IMR-90 (cell line): ENCODE data around the gene HECW1. TPM values are rescaled to one million over a fixed set of nuclear protein-coding genes. Genes with fewer than 3 reads are reported as not detected.

Source experiments
- ATAC-seq: fragments of 200-7000 bp; cut with Tn5 transposase; 2 replicates; pipeline ENCODE4 v1.9.1; 2020; ENCODE audit warnings: low read depth, mild to moderate bottlenecking, moderate library complexity
- BruUV-seq: library from RNA; stranded (reverse); fragments of 400-500 nt; replicated peaks from 2 replicates; lab custom pipeline; 2021; lab: Mats Ljungman, UMichigan
- CTCF ChIA-PET: fragments of 300-600 bp; formaldehyde crosslinking; extraction: SDS; loops from one replicate; lab custom pipeline; 2021; ENCODE audit warnings: antibody characterized with exemption; lab: Yijun Ruan, JAX
- POLR2A ChIA-PET: fragments of 300-600 bp; sonication (Branson Sonifier 250); formaldehyde crosslinking; loops from one replicate; lab custom pipeline; 2022; ENCODE audit warnings: antibody characterized with exemption; ENCODE audit not compliant: unreplicated experiment; lab: Charles Lee
- DNase-seq: peaks from one replicate; pipeline ENCODE4 v3.0.0; 2013
- H2AFZ ChIP-seq: replicated peaks from 2 replicates; pipeline ENCODE3; 2013; ENCODE audit warnings: low read length, mild to moderate bottlenecking; ENCODE audit not compliant: poor library complexity
- H2AK5ac ChIP-seq: 2 replicates; pipeline ENCODE4 v1.6.1; 2013; ENCODE audit warnings: low read depth, low read length, inconsistent platforms
- H2AK9ac ChIP-seq: replicated peaks from 2 replicates; pipeline ENCODE3; 2013; ENCODE audit warnings: mild to moderate bottlenecking, low read depth, low read length, moderate library complexity; ENCODE audit not compliant: poor library complexity
- H2BK120ac ChIP-seq: 2 replicates; pipeline ENCODE4 v1.6.1; 2013; ENCODE audit warnings: low read depth, low read length, inconsistent platforms
- H2BK15ac ChIP-seq: 3 replicates; pipeline ENCODE4 v1.6.1; 2013; ENCODE audit warnings: low read depth, low read length, inconsistent platforms
- H2BK20ac ChIP-seq: 2 replicates; pipeline ENCODE4 v1.6.1; 2013; ENCODE audit warnings: low read depth, mild to moderate bottlenecking, inconsistent platforms, low read length, moderate library complexity
- H2BK5ac ChIP-seq: 2 replicates; pipeline ENCODE4 v1.6.1; 2013; ENCODE audit warnings: mild to moderate bottlenecking, low read depth, low read length, inconsistent platforms; ENCODE audit not compliant: poor library complexity, severe bottlenecking
- H3K14ac ChIP-seq: replicated peaks from 2 replicates; pipeline ENCODE4 v1.6.1; 2013; ENCODE audit warnings: low read depth, low read length, inconsistent platforms
- H3K18ac ChIP-seq: 2 replicates; pipeline ENCODE4 v1.6.1; 2013; ENCODE audit warnings: low read depth, low read length, control low read depth
- H3K23ac ChIP-seq: 2 replicates; pipeline ENCODE4 v1.6.1; 2013; ENCODE audit warnings: low read depth, low read length, inconsistent platforms
- H3K27ac ChIP-seq: 2 replicates; pipeline ENCODE4 v1.5.1; 2013; ENCODE audit warnings: mild to moderate bottlenecking, control low read depth, low read length; ENCODE audit not compliant: insufficient read depth
- H3K27me3 ChIP-seq: 2 replicates; pipeline ENCODE4 v1.6.1; 2013; ENCODE audit warnings: low read length; ENCODE audit not compliant: control insufficient read depth, insufficient read depth
- H3K36me3 ChIP-seq: 2 replicates; pipeline ENCODE4 v1.6.1; 2013; ENCODE audit warnings: low read length, mixed read lengths; ENCODE audit not compliant: control insufficient read depth, insufficient read depth
- H3K4ac ChIP-seq: 2 replicates; pipeline ENCODE4 v1.6.1; 2013; ENCODE audit warnings: low read depth, low read length, inconsistent platforms
- H3K4me1 ChIP-seq: 2 replicates; pipeline ENCODE4 v1.6.1; 2013; ENCODE audit warnings: low read length, mixed read lengths; ENCODE audit not compliant: control insufficient read depth, insufficient read depth
- H3K4me2 ChIP-seq: 2 replicates; pipeline ENCODE4 v1.6.1; 2013; ENCODE audit warnings: low read depth, mild to moderate bottlenecking, control low read depth, low read length, moderate library complexity
- H3K4me3 ChIP-seq: 2 replicates; pipeline ENCODE4 v1.5.1; 2013; ENCODE audit warnings: low read depth, mild to moderate bottlenecking, control low read depth, low read length, moderate library complexity; ENCODE audit not compliant: insufficient read depth
- H3K56ac ChIP-seq: 2 replicates; pipeline ENCODE4 v1.6.1; 2013; ENCODE audit warnings: low read length, inconsistent platforms; ENCODE audit not compliant: insufficient read depth; ENCODE audit errors: extremely low read depth
- H3K79me1 ChIP-seq, 2 experiments: 2 replicates each; pipeline ENCODE4 v1.6.1; 2013; ENCODE audit warnings: low read length in 2 of 2, inconsistent platforms in 1 of 2, low read depth in 1 of 2
- H3K9ac ChIP-seq: 2 replicates; pipeline ENCODE4 v1.6.1; 2013; ENCODE audit warnings: low read depth, low read length, control low read depth
- H3K9me1 ChIP-seq: 2 replicates; pipeline ENCODE4 v1.6.1; 2013; ENCODE audit warnings: low read length, inconsistent platforms; ENCODE audit not compliant: insufficient read depth
- H3K9me3 ChIP-seq: 2 replicates; pipeline ENCODE4 v1.6.1; 2013; ENCODE audit warnings: low read length; ENCODE audit not compliant: control insufficient read depth, insufficient read depth
- H4K20me1 ChIP-seq: 2 replicates; pipeline ENCODE4 v1.6.1; 2013; ENCODE audit warnings: low read length, inconsistent platforms; ENCODE audit not compliant: insufficient read depth
- H4K5ac ChIP-seq: 2 replicates; pipeline ENCODE4 v1.6.1; 2013; ENCODE audit warnings: mild to moderate bottlenecking, low read depth, low read length, control low read depth
- H4K8ac ChIP-seq, 2 experiments: 2 replicates each; pipeline ENCODE4 v1.6.1; 2013; ENCODE audit warnings: low read depth in 2 of 2, low read length in 2 of 2, control low read depth in 1 of 2, inconsistent platforms in 1 of 2
- H4K91ac ChIP-seq: 2 replicates; pipeline ENCODE4 v1.6.1; 2013; ENCODE audit warnings: low read depth, low read length, inconsistent platforms; ENCODE audit not compliant: insufficient read depth
- MAFK ChIP-seq: IDR thresholded peaks from 2 replicates; pipeline ENCODE4 v1.6.1; 2012; ENCODE audit warnings: low read depth, low read length, improper control_type of control experiment
- MAZ ChIP-seq: IDR thresholded peaks from 2 replicates; pipeline ENCODE4 v1.6.1; 2012; ENCODE audit warnings: low read depth, mild to moderate bottlenecking, low read length, improper control_type of control experiment, moderate library complexity, borderline replicate concordance
- MXI1 ChIP-seq: IDR thresholded peaks from 2 replicates; pipeline ENCODE4 v1.6.1; 2012; ENCODE audit warnings: low read depth, mild to moderate bottlenecking, low read length, moderate library complexity, borderline replicate concordance
- NFE2L2 ChIP-seq: fragments of 150-350 bp; IDR thresholded peaks from 2 replicates; pipeline ENCODE4 v1.6.1; 2016; ENCODE audit warnings: low read depth, mild to moderate bottlenecking, low read length
- POLR2A ChIP-seq: IDR thresholded peaks from 2 replicates; pipeline ENCODE4 v1.6.1; 2012; ENCODE audit warnings: mild to moderate bottlenecking, low read depth, low read length
- RCOR1 ChIP-seq: IDR thresholded peaks from 2 replicates; pipeline ENCODE4 v1.6.1; 2012; ENCODE audit warnings: mild to moderate bottlenecking, low read length, improper control_type of control experiment; ENCODE audit not compliant: insufficient replicate concordance
- RFX5 ChIP-seq: IDR thresholded peaks from 2 replicates; pipeline ENCODE4 v1.8.0; 2012; ENCODE audit warnings: low read depth, mild to moderate bottlenecking, low read length, moderate library complexity
- WGBS, 2 experiments: methylation state at CpG; one replicate each; pipeline versions ENCODE4 v1.1.5 to v1.1.7; 2013; ENCODE audit warnings: missing lambda C conversion rate in 2 of 2; ENCODE audit not compliant: insufficient read length in 1 of 2; ENCODE audit errors: extremely low coverage in 2 of 2; 5-methylcytosine and 5-hydroxymethylcytosine counted together
- dilution Hi-C: fragments of 300-500 bp; cut with HindIII; formaldehyde crosslinking; loops from one replicate; pipeline ENCODE4 v1.14.3; 2018; ENCODE audit warnings: low sequenced_read_pairs; ENCODE audit not compliant: unreplicated experiment
- in situ Hi-C: fragments of 300-500 bp; cut with MboI; formaldehyde crosslinking; loops from 3 replicates; pipeline ENCODE4 v1.14.3; 2019; ENCODE audit warnings: low sequenced_read_pairs, inconsistent platforms, mixed read lengths
- intact Hi-C: fragments of 100-400 bp; cut with micrococcal nuclease; formaldehyde crosslinking; loops from 2 replicates; pipeline ENCODE4 v1.10.0; 2022
- polyA plus RNA-seq, 3 experiments: library from polyadenylated mRNA; depleted of rRNA; stranded (reverse); fragments of >200 nt; gene quantifications; 2 replicates each; pipeline ENCODE4 v1.2.3, GENCODE V29; 2012; ENCODE audit warnings: low replicate concordance in 1 of 3
- total RNA-seq: library from RNA; depleted of rRNA; stranded (reverse); fragments of >200 nt; gene quantifications from 2 replicates; pipeline ENCODE4 v1.2.3, GENCODE V29; 2012
- TF ChIP-seq, protein P1 (sequence below): fragments of 150-350 bp; IDR thresholded peaks from 2 replicates; pipeline ENCODE4 v1.6.1; 2016; ENCODE audit warnings: low read depth, mild to moderate bottlenecking, low read length, moderate library complexity, borderline replicate concordance

Gene HECW1
- total and polyA plus RNA-seq, 2 of the 4 experiments (the other 2 are of a cell fraction): 0.56 to 1.3 TPM

DNA sequence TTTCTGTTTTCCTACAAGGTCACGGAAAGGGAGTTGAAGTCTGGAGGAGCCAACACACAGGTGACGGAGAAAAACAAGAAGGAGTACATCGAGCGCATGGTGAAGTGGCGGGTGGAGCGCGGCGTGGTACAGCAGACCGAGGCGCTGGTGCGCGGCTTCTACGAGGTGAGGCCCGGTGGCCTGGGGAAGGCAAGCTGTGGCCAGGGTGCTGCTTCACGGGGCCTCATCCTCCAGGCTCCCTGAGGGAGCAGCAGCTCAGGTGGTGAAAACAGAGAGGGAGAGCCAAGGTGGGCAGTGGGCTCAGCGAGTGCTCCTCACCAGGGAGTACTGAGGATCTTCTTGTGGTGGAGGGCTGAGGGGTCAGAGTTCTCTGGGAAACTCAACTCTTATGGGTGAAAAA lies 438.0 kb downstream of the HECW1 start:
- TF ChIP-seq MXI1: no peak
- no peak for TF ChIP-seq MAZ
- TF ChIP-seq, protein P1, sequence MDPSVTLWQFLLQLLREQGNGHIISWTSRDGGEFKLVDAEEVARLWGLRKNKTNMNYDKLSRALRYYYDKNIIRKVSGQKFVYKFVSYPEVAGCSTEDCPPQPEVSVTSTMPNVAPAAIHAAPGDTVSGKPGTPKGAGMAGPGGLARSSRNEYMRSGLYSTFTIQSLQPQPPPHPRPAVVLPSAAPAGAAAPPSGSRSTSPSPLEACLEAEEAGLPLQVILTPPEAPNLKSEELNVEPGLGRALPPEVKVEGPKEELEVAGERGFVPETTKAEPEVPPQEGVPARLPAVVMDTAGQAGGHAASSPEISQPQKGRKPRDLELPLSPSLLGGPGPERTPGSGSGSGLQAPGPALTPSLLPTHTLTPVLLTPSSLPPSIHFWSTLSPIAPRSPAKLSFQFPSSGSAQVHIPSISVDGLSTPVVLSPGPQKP: no peak
- no peak for TF ChIP-seq RFX5
- no peak for TF ChIP-seq POLR2A
- no peak for TF ChIP-seq RCOR1
- no peak for TF ChIP-seq MAFK
- TF ChIP-seq NFE2L2: no peak
- Histone ChIP-seq H3K4me3 (no peak overlapping the region), H4K20me1 (no peaks in the 10 kb centered on the region), H2AK5ac (no peak overlapping the region), H3K23ac (no peak overlapping the region), H3K4me1 (no peaks in the 10 kb centered on the region), H2BK15ac (no peak overlapping the region), H4K8ac (no peak overlapping the region), H3K27ac (no peak overlapping the region), H3K4ac (no peak overlapping the region), H2AK9ac (no peak overlapping the region), H3K9me1 (no peaks in the 10 kb centered on the region), H2BK5ac (no peak overlapping the region), H2BK120ac (no peak overlapping the region), H3K36me3 (no peaks in the 10 kb centered on the region), H3K27me3 (peaks cover 48% of the 10 kb centered on the region), H3K14ac (no peak overlapping the region), H3K9me3 (peaks cover 2% of the 10 kb centered on the region; the same call in 1 of the 2 replicates), H2AFZ (no peak overlapping the region), H3K9ac (no peak overlapping the region), H4K91ac (no peak overlapping the region), H4K5ac (no peak overlapping the region), H3K56ac (no peak overlapping the region), H2BK20ac (no peak overlapping the region), H3K4me2 (no peak overlapping the region), H3K79me1 (no peaks in the 10 kb centered on the region), H3K18ac (no peak overlapping the region)
- in situ Hi-C loops: no loop called here
- ChIA-PET POLR2A (no interaction called here), CTCF (no interaction called here)
- ATAC-seq (no peak), DNase-seq (no peak)
- 100% methylated on average over 2 of the region's 16 CpGs; no CpG with 5 or more reads in 1 of the 2 experiments for WGBS, 2 experiments
- intact Hi-C loops: no loop called here
- no TSS peak for BruUV-seq
- dilution Hi-C loops: no loop called here
